Activated naive CD4-positive, alpha-beta T cell treated with Interleukin-2 at 50 U/mL for 16 hours (primary cell): ENCODE data around the gene PEAK3.

ENCODE experiments used
- DNase-seq: peaks from one replicate; pipeline ENCODE4 v3.0.0-alpha.2; 2020

The PEAK3 gene

DNA sequence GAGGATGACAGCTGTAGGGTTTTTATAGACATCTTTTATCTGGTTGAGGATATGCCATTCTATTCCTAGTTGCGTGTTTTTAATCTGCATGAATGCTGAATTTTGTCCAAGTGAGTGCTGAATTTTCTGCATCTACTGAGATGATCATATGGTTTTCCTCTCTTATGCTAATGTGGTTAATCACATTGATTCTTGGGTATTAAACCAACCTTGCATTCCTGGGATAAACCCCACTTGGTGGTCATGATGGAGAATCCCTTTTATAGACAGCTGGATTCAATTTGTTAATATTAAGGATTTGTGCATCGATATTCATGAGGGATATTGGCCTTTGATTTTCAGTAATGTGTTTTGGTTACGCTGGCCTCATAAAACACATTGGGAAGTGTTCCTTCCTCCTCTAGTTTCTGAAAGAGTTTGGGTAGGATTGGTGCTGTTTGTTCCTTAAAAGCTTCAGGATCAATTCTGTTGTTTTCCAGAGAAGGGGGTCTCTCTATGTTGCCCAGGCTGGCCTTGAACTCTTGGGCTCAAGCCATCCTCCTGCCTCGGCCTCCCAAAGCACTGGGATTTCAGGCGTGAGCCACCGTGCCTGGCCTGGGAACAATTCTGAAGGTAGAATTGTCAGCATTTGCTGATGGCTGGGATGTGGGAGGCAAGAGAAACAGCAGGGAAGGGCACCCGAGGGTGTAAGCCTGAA lies 33.3 kb upstream of the PEAK3 start:
- no peak for DNase-seq

DNA sequence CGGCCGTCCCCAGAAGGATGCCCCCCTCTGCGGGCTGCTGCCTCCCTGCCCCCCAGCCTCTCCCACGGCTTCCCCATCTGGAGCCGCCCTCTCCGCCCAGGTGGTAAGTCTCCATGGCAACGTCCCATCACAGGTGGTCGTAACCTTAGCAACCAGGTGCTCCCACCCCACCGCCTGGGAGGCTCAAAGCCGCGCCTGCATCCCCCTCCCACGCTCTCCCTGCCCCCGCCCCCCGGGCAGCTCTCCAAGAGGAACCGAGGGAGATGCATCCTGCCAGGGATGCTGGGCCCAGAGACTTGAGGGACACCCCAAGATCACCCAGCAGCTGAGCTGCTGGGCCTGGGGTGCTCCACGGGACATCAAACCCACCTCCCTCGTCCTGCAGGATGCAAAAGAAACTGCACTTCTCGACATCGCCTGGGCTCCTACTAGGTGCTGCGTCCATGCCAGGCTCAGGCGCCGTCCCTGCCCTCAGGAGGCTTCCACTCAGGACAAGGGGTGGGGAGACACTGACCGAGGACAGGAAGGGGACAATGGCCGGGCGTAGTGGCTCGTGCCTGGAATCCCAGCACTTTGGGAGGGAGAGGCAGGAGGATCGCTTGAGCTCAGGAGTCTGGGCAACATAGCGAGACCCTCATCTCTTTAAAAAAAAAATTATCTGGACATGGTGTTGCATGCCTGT lies 31.0 kb upstream of the PEAK3 start:
- DNase-seq: no peak

DNA sequence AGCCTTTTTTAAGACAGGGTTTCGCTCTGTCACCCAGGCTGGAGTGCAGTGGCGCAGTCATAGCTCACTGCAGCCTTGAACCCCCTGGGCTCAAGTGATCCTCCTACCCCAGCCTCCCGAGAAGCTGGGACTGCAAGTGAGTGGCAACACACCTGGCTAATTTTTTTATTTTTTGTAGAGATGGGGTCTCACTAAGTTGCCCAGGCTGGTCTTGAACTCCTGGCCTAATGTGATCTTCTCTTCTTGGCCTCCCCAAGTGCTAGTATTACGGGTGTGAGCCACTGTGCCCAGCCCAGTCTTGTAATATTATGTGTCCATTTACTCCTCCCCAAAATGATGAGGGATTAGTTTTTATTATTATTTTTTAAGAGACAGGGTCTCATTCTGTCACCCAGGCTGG lies 29.1 kb upstream of the PEAK3 start:
- DNase-seq: no peak

DNA sequence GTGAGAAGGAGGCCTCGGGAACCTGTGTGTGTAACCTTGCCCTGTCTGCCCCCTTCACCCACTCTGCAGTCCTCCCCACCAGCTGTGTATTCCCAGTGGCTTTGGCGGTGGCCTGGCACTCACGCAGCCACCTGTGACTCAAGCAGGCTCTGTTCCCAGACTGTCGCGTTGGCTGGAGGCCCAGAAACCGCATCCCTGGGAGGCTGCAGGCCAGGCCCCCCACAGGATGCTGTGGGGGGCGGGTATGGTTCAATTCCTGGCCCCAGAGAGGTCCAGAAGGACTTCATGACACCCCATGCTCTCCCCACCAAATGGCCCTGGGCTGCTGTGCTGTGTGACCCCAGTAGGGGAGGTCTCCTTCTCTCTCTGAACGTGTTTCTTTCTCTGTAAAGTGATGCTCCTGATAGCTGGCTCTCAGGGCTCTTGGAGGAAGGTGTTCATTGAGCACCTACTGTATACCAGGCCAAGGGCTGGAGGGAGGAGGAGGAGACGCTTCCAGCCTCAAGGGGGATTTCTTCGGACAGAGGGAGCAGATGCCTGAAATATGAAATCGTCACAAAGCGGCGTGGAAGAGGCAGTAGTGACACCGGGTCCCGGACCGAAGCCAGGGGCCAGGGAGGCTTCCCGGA lies 27.9 kb upstream of the PEAK3 start:
- DNase-seq: no peak

DNA sequence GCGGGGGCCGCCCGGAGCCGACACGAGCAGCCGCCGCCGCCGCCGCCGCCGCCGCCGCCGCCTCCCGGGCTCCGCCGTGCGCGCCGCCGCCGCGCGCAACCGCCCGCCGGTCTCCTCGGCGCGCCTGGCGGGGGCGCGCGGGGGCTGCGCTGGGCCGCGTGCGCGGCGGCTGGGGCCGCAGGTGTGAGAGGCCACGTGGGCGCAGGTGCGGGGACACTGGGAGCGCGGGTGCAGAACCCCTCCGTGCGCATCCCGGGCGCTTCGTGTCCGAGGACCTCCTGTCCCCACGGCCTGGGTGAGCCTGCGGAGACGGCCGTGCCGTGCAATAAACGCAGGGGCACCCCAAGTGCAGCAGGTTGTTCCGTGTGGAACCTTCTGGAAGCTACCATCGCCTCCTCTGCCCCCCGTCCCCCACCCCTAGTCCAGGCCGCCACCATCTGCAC lies 26.2 kb upstream of the PEAK3 start, which contains the start of gene LINGO3:
Gene LINGO3, minus strand, starts transcription at position 41 of the 443 bp plus-strand sequence. CDS start 16,378 bp downstream, outside the sequence.
- DNase-seq: no peak

DNA sequence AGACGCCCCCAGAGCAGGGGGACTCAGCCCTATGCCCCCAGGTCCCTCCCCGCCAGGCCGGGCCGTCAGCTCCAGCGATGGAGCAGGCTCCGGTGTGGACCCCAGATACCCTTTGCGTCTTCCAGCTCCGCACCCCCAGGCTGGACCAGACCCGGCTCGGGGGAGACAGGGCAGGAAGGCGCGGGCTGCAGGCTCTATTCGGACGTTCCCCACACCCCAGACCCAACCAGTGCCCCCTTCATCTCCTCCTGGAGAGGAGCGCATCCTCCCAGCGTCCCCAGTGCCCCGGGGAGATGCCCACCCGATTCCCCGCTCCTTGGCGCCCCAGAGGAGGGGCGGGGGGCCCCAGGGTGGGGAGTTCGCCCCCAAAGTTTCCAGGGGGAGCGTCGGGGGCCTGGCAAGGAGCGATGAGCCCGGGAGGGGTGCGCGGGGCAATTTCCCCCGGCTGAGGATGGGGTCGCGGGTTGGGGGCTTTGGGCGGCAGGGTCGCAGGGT lies 25.6 kb upstream of the PEAK3 start:
- DNase-seq: no peak

DNA sequence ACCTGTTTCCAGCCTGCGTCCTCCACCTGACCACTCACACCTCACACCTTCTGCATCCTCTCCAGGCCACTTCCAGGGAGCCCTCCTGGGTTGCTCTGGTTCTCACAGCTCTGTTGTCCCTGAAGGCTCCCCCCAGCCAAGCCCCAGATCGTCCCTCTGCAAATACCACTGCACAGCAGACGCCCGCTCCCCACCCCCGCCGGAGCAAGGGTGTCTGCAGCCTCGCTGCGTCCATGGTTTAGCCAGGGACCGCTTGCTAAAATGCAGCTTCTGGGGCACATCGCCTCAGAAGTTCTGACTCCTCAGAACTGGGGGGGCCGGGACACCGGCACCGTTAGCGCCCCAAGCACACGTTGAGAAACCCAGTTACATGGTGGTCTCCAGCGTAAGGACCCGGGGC lies 25.0 kb upstream of the PEAK3 start:
- DNase-seq: no peak

DNA sequence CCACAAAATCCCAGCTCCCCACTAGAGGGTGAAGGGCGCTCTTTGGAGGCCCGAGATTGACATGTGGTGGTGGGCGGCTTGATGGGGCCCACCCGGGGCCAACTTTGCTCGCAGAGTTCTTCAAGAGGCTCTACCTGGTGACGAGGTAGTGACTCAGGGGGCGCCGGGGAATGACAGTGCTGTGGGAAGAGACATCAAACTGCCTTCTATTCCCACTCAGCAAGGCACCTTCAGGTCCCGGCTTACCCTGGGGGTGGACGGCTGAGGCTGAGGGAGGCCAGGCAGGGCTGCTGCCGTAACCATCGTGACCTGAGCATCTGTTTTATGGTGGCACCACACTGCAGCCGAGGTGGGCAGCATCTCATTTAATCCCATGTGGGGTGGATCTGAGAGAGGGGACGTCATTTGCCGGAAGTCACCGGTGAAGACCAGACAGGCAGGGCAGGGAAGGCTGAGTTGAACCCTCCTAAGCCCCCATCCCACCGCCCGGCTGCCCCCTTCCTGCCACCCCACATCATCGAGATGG lies 24.4 kb upstream of the PEAK3 start:
- no peak for DNase-seq

DNA sequence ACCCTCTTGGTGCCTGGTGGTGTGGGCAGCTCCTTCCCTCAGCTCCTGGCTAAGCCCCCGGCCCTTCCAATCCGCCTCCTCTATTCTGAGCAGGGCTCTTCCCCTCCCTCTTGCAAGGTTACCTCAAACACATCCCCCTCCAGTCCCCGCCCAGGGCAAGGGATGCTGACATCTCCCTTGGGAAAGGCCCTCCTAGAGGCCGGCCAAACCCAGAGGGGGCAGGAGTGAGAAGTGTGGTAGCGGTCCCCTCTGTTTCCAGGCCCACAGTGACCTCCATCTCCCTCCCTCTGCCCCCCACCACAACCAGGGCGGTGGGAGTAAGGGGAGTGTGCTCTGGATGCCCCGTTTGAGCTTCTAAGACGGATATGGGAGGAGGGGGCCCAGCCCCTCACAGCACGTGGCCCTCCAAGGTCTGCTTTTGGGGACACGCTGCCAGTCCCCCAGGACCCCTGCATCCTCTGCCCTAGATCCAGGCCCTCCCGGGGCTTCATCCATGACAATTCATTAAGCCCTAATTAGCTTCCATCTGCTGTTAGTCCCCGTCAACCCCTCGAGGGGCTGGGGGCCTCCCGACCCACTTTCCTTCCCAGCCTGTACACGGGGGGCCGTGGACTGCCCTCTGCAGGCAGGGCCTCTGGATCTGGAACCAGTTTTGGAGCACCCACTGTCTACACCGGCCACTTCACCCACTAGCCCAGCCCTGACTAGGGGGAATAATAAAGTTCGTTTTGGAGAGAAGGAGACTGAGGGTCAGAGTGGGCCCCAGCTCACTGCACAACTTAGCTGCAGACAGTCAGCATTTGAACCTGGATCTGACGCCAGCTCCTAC lies 23.7 kb upstream of the PEAK3 start:
- no peak for DNase-seq

DNA sequence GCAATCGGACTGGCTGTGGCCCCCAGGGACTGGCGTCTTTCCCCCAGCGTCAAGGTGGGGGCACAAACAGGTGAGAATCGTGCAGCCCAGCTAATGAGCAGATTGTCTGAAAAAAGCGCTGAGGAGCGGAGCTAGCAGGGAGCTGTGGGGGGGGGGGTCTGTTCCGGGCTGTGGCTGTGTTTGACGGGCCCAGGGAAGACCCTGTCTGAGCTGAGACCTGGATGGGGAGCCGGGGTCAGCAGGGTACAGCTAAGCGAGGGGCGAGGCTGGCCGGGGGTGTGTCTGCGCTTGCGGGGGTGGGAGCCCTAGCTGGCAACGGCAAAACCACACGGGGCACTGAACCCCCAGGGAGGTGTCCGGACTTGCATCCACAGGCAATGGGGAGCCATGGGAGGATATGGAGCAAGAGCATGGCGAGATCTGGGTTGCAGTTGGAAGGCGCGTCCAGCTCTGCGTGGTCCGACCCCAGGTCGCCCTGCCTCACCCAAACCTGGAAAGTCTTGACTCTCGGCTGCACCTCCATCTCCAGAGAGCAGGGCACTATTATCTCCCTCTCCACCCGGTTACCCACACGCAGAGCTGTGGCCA lies 21.3 kb upstream of the PEAK3 start:
- no peak for DNase-seq

DNA sequence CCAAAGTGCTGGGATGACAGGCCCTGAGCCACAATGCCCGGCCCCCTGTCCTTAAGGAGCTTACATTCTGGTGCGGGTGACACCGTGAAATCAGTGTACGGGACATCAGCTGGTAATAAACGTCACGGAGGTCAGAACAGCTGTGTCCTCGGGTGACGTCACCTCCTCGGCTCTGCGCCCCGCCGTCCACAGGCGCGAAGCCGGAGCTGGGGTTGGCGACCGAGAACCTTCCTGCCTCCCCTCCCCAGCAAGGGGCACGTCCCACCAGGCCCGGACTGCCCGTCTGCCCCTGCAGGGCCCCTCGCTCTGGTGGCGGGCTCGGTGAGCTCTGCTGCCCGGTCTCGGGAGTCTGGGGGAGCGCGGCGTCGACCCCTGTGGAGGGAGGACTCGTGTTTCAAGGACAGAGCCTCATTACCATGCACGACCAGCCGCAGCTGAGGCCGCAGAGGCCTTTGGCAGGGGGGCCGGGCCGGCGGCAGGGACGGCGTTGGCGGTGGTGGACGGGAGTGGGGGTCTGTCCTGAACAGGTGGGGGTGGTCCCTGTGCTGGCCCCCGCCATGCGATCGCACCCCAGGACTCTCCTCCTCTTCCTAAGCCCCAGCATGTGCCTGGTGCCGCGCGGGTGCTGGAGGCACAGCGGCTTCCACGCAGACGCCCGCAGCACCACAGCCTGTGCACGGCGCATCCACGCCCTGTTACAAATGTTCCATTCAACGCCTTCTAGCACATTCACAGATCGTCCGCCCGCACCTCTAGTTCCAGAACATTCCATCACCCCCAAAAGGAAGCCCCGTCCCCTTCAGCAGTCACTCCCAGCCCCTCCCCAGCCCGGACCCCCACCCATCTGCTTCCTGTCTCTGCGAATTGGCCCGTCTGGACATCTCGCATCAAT lies 20.6 kb upstream of the PEAK3 start:
- no peak for DNase-seq

DNA sequence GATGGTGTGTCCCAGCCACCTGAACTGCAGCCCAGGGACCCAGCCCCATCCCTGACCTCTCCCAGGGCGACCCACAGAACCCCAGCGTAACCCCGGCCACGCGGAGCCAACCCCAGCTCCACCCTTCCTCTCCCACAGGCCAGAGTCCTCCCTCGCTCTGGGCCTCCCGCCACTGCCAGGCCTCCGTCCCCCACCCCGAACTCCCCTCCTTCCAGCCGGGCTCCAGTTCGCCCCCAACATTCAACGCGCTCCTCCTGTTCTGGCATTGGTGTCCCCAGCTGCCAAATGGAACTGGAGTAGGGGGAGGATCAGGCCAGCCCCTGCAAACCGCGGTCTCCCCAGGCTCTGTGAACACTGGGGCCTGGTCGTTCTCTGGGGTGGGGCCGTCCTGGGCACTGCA lies 18.6 kb upstream of the PEAK3 start:
- no peak for DNase-seq

DNA sequence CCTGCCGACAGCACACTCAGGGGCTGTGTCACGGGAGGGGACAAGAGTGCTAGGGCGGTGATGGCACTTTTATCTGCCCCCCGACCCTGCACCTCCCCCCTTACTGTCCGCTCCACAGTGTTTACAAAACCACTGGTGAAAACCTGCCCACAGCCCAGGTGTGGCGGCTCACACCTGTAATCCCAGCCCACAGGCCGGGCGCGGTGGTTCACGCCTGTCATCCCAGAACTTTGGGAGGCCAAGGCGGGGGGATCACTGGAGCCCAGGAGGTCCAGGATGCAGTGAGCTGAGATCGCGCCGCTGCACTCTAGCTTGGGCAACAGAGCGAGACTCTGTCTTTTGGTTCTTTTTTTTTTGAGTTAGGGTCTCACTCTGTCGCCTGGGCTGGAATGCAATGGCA lies 14.2 kb upstream of the PEAK3 start:
- no peak for DNase-seq

DNA sequence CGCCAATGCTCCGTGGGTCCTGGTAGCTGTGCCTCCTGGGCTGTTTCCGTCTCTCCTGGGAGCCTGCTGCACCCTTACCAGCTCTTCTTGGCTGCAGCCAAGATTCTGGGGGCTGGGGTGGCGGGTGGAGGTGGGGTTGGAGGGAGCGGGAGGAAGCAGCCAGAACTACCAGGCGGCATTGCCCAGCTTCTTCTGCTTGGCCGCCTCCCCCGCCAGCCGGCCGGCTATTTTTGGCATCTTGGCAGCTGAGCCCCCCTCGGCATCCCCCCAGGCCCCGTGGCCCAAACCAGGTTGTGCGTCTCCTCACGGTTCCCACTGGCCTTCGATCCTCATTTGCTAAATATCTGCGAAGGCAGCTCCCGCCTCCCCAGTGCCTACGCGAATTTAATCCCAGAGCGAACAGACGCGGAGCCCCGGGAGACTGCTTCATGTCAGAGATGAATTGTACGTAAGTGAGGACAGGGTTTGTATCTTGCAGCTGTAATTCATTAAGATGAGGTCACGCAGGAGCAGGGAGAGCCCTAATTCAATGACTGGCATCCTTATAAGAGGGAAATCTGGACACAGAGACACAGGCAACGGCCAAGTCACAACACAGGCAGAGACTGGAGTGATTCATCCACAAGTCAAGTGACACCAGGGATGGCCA lies 12.8 kb upstream of the PEAK3 start:
- DNase-seq: no peak

DNA sequence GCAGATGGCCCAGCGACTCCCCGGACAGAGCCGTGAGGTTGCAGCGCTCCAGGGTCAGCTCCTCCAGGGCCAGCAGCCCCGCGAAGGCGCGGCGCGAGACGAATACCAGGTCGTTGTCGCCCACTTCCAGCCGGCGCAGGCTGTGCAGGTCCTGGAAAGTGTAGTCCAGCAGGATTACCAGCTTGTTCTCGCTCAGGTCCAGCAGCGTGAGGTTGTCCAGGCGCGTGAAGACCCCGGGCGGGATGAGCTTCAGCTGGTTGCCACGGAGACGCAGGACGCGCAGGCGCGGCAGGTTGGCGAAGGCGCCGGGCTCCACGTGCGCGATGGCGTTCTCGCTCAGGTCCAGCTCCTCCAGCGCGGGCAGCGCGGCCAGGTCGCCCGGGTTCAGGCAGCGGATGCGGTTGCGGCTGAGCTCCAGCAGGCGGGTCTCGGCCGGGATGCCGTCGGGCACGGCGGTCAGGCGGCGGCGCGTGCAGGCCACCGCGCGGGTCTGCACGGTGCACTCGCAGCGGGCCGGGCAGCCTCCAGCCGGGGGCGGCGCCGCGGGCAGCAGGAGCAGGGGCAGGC lies 9.3 kb upstream of the PEAK3 start:
- DNase-seq: no peak

DNA sequence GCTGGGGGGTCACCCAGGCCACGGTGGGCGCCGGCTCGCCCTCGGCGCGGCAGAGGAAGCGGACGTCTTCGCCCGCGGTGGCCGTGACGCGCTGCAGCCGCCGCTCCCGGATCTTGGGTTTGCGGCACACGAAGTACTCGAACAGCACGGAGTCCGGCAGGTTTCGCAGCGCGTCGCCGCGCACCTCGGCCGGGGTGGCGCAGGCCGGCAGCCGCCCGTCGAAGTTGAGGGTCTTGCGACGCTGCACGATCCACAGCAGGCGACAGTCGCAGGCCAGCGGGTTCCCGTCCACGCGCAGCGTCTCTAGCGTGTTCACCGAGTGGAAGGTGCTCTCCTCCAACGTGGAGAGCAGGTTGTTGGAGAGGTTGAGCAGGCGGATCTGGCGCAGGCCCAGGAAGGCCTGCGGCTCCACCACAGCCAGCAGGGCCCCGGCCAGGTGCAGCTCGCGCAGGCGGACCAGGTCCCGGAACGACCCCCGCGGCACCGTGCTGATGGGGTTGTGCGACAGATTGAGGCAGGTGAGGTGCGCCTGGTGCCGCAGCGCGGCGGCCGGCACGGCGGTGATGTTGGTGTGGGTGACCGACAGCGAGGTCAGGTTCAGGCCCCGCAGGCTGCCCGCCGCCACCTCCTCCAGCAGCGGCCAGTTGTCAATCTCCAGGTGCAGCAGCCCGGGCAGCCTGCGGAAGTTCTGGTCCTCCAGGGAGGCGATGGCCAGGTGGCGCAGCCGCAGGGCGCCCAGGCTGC lies 8.6 kb upstream of the PEAK3 start:
- DNase-seq: no peak

DNA sequence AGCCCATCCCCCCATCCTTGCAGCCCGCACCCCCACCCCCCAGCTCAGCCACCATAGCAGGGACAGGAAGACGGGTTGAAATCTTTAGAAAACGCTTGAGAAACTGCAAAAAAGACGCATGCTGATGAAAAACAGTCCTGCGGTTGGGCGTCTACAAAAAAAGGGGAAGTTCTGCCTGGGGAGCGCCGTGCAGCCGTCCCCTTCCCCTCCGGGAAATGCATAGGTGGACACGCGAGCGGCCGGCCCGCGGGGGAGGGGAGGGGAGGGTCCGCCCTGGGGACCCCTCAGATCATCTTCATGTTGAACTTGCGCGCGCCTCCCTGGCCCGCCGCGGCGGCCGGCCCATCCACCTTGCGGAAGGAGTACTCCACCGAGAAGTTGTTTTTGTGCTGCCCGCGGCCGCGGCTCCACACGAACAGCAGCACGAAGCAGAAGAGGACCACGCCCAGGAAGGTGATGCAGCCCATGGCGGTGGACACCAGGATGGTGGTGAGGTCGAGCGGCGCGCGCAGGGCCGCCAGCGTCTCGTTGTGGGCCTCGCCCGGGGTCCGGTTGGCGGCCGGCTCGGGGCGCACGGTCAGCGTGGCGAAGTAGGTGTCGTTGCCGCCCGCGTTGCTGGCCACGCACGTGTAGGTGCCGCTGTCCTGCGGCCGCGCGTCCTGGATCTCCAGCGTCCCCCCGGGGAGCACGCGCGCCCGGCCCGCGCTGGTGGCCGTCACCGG lies 7.9 kb upstream of the PEAK3 start:
- peak; percentile 55 for DNase-seq

DNA sequence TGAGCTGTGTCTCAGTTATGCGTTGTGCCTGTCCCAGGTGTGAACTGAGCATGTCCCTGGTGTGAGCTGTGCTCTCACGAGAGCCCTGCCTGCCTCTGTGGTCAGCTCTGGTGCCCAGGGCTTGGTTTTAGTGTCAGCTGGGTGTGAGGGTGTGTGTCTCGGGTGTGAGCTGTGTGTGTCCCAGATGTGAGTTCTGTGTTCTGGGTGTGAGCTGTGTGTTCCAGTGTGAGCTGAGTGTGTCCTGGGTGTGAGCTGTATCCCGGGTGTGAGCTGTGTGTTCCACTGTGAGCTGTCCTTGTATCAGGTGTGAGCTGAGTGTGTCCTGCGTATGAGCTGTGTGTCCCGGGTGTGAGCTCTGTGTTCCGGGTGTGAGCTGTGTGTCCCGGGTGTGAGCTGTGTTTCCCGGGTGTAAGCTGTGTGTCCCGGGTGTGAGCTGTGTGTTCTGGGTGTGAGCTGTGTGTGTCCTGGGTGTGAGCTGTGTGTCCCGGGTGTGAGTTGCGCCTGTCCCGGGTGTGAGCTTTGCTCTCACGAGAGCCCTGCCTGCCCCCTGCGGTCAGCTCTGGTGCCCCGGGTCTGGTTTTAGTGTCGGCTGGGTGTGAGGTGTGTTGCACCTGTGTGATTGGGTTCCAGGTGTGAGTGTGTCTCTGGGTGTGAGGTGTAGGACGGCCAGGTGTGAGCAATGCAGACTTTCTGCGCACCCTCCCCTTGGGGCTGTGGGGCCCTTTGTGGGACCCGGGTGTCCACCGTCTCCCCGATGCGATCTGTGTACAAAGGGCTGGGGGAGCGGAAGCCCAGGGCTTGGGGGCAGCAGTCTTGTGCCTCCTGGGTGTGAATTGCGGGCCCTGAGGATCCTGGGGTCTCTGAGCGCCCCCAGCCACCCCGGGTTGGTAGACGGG lies 7.1 kb upstream of the PEAK3 start:
- DNase-seq: no peak
